Endothelial cell of hepatic sinusoid (primary cell): ENCODE data around the gene VASH2.
"Not testable (repeated sequence)": the region's sequence is repeated elsewhere in the genome, so short reads cannot be mapped to it uniquely, and the experiment has no call there.

Experiments
- in situ Hi-C: cut with HindIII; loops from 2 replicates; pipeline ENCODE4 v1.10.0; 2017; ENCODE audit warnings: low sequenced_read_pairs

Gene VASH2

GRCh38 chr1:212954514-212954913 is 4.2 kb downstream of the VASH2 start:
- in situ Hi-C loops, result no loop called here

GRCh38 chr1:212955098-212955497 is 4.8 kb downstream of the VASH2 start:
- in situ Hi-C loops, result no loop called here

GRCh38 chr1:212955961-212956620 is 5.8 kb downstream of the VASH2 start:
- in situ Hi-C loops, result no loop called here

- in situ Hi-C loops, result no loop called here
Measured at GRCh38 chr1:212957546-212957945, 7.2 kb downstream of the VASH2 start.

- in situ Hi-C loops, result no loop called here
Measured at GRCh38 chr1:212958175-212958574, 7.8 kb downstream of the VASH2 start.

- in situ Hi-C loops, result no loop called here
Measured at GRCh38 chr1:212959266-212960220, 9.2 kb downstream of the VASH2 start.

- in situ Hi-C loops, result no loop called here
Measured at GRCh38 chr1:212960932-212961331, 10.6 kb downstream of the VASH2 start.

GRCh38 chr1:212962509-212962908 is 12.2 kb downstream of the VASH2 start:
- in situ Hi-C loops, result no loop called here

GRCh38 chr1:212964102-212964501 is 13.8 kb downstream of the VASH2 start:
- in situ Hi-C loops, result no loop called here

GRCh38 chr1:212964993-212965392 is 14.7 kb downstream of the VASH2 start:
- in situ Hi-C loops, result not testable (repeated sequence)

- in situ Hi-C loops, result no loop called here
Measured at GRCh38 chr1:212966616-212967015, 16.3 kb downstream of the VASH2 start.

- in situ Hi-C loops, result no loop called here
Measured at GRCh38 chr1:212967801-212968200, 17.5 kb downstream of the VASH2 start.

GRCh38 chr1:212968368-212968863 is 18.1 kb downstream of the VASH2 start:
- in situ Hi-C loops, result no loop called here

GRCh38 chr1:212970085-212970484 is 19.7 kb downstream of the VASH2 start:
- in situ Hi-C loops, result no loop called here

- in situ Hi-C loops, result no loop called here
Measured at GRCh38 chr1:212971312-212971711, 21.0 kb downstream of the VASH2 start.

- in situ Hi-C loops, result no loop called here
Measured at GRCh38 chr1:212973426-212973825, 23.1 kb downstream of the VASH2 start.

- in situ Hi-C loops, result no loop called here
Measured at GRCh38 chr1:212973899-212974298, 23.6 kb downstream of the VASH2 start.

GRCh38 chr1:212974711-212975110 is 24.4 kb downstream of the VASH2 start:
- in situ Hi-C loops, result no loop called here

GRCh38 chr1:212975111-212975918 is 25.0 kb downstream of the VASH2 start:
- in situ Hi-C loops, result no loop called here

GRCh38 chr1:212976586-212976985 is 26.2 kb downstream of the VASH2 start:
- in situ Hi-C loops, result no loop called here
